Erythroblast (primary cell): Measurements from ENCODE around the gene SVEP1.

Experiments
- GATA1 ChIP-seq: IDR thresholded peaks from 2 replicates; pipeline ENCODE4 v1.6.1; 2011; ENCODE audit warnings: low read depth, mild to moderate bottlenecking, control low read depth, low read length, moderate library complexity
- POLR2A ChIP-seq: IDR thresholded peaks from 2 replicates; pipeline ENCODE4 v1.6.1; 2011; ENCODE audit warnings: mild to moderate bottlenecking, low read length

DNA sequence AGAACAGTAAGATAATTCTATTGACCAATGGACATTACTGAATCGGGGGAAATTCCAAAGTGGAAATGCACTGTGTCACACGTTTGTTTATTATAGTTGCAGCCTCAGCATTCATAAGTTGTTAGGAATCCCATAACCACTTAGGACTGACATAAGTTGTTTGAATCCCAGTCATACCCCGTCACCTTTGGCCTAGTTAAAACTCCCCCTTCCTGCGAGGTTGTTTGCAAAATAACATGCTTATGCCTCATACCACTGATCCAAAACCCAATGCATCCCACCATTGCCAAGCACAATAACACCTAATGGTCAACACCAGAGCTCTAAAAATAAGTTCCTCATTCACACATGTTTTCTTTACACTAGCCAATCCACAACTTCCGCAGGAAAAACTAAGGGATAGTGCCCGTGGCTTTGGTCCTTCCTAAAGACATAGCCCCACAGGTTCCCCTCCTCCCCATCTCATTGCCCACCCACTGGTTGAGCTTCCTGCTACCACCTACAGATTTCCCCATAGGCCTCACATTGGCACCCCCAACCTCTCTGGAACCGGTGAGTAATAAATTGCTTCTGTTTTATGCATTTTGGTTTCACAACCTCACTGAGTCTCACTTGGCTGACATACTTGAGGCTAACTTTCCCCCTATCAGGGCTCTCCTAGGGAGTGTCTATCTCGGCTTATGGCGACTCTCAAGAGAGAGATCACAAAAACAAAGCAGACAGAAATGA, 46.7 kb upstream of the SVEP1 start:
- TF ChIP-seq POLR2A (no peak), GATA1 (no peak)
